HUES64 (cell line): ENCODE measurements around the gene AVPR2.

Experiments
- H3K27ac ChIP-seq: 2 replicates; pipeline ENCODE4 v1.7.0; 2013; ENCODE audit warnings: low read depth, low read length, inconsistent platforms
- H3K27me3 ChIP-seq: 2 replicates; pipeline ENCODE4 v1.6.1; 2013; ENCODE audit warnings: mild to moderate bottlenecking, low read length; ENCODE audit not compliant: insufficient read depth
- H3K36me3 ChIP-seq: 2 replicates; pipeline ENCODE4 v1.6.1; 2013; ENCODE audit warnings: mild to moderate bottlenecking, low read length; ENCODE audit not compliant: insufficient read depth
- H3K4me1 ChIP-seq: 2 replicates; pipeline ENCODE4 v1.6.1; 2013; ENCODE audit warnings: mild to moderate bottlenecking, low read length, moderate library complexity; ENCODE audit not compliant: insufficient read depth
- H3K4me3 ChIP-seq: 2 replicates; pipeline ENCODE4 v1.5.1; 2013; ENCODE audit warnings: mild to moderate bottlenecking, low read length, moderate library complexity
- H3K9ac ChIP-seq: 2 replicates; pipeline ENCODE4 v1.6.1; 2013; ENCODE audit warnings: mild to moderate bottlenecking, low read depth, low read length
- H3K9me3 ChIP-seq: 2 replicates; pipeline ENCODE4 v1.6.1; 2013; ENCODE audit warnings: low read depth, low read length; ENCODE audit not compliant: insufficient read depth
- whole genome bisulfite sequencing: fragments of 150-250, 120-280 bp; methylation state at CpG from one replicate; pipeline ENCODE4 v1.1.7; 2013; ENCODE audit warnings: missing lambda C conversion rate; 5-methylcytosine and 5-hydroxymethylcytosine counted together

Gene AVPR2

DNA sequence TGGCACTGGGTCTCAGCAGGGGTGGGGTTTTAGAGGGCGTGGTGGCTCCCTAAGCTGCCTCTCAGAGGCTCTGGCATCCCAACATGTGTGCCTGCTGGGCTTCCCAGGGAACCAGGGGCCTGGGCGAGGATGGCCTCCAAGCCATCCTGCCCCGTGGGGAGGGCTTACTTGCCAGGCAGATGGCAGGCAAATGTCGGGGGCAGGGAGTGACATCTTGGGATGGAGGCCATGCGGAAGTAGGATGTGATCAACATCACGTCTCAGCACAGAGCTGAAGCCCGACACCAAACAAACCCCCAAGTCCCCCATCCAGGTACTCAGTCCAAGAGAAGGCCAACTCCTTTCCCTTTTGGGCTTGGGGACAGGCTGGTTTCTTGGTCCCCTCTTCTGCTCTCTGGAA, 23.2 kb upstream of the AVPR2 start:
- Histone ChIP-seq H3K27me3 (peaks cover 14% of the 10 kb centered on the region), H3K36me3 (no peaks in the 10 kb centered on the region), H3K4me3 (no peak overlapping the region), H3K9me3 (no peaks in the 10 kb centered on the region), H3K4me1 (peaks cover 40% of the 10 kb centered on the region), H3K27ac (no peak overlapping the region), H3K9ac (no peak overlapping the region)
- 87% methylated on average over 7 of the region's 7 CpGs for WGBS

DNA sequence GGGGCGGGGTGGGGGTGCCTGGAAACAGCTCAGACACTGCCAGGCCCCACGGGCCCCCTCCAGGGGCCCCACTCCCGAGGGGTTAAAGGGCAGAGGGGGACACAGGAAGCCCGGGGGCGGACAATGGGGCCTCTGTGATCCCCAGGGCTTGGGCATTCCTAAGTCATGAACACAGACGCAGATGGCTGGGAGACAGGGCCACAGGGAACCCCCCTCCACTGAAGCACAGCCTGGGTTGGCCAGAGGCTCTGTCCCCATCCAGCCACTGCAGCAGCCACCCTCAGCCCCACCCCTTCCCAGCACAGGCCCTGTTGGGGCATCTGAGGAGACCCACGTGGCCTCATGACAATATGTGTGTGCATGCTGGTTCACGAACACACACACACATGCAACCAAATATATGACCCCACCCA, 22.4 kb upstream of the AVPR2 start:
- Histone ChIP-seq H3K27ac (no peak overlapping the region), H3K27me3 (peaks cover 22% of the 10 kb centered on the region), H3K36me3 (no peaks in the 10 kb centered on the region), H3K9ac (no peak overlapping the region), H3K4me1 (peaks cover 43% of the 10 kb centered on the region), H3K4me3 (no peak overlapping the region), H3K9me3 (no peaks in the 10 kb centered on the region)
- WGBS, result 55% methylated on average over 8 of the region's 8 CpGs

DNA sequence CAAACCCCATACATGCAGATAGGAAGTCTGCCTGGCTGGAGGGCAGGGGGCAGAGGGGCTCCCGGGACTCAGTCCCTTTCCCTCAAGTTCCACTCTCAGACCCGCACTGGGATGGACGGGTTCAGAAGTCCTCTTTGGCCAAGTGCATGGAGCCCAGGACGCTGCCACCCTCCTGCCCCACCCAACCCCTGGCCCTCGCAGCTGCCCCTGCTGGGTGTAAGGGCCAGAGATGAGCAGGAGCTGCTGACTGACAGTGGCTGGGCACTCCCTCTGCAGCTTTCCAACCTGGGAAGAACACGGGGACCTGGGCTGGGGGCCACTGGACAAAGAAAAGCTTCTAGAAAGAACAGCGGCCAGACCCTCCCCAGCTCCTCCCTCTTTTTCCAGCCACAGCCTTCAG, 21.9 kb upstream of the AVPR2 start:
- Histone ChIP-seq H3K4me3 (no peak overlapping the region), H3K9me3 (no peaks in the 10 kb centered on the region), H3K27ac (no peak overlapping the region), H3K9ac (no peak overlapping the region), H3K4me1 (peaks cover 46% of the 10 kb centered on the region), H3K36me3 (no peaks in the 10 kb centered on the region), H3K27me3 (peaks cover 27% of the 10 kb centered on the region)
- 45% methylated on average over 4 of the region's 7 CpGs for WGBS

DNA sequence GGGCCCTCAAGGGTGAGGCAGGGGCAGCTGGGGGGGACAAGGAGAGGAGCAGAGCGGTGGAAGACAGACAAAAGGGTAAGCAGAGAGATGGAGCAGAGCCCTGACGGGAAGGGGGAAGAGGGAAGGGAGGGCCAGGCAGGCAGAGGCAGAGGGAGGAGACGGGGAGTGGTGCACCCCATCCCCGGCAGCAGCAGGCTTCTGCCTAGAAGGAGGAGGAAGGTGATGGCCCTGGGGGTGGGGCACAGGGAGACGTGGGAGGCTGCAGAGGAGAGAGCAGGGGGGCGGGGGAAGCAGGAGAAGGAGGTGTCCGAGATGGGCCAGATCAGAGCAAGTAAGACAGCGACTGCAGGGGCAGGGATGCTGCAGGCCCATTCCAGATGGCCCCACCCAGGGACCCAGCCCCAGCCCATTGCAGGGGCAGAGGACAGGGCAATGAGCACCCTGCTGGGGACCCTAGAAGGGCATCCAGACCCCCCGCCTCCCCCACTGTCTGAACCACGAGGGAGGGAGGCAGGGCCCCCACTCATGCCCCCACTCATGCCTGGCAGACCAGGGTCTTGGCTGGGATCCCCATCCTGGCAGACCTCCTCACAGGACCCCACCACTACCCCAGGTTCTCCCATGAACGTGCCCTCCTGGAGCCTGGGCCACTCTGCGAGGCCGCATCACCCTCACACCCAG, 21.2 kb upstream of the AVPR2 start:
- H3K27ac ChIP-seq, result no peak overlapping the region
- no peaks in the 10 kb centered on the region for H3K9me3 ChIP-seq
- no peak overlapping the region for H3K4me3 ChIP-seq
- 48% methylated on average over 13 of the region's 13 CpGs for WGBS
- no peak overlapping the region for H3K9ac ChIP-seq
- peaks cover 33% of the 10 kb centered on the region for H3K27me3 ChIP-seq
- H3K4me1 ChIP-seq, result peaks cover 39% of the 10 kb centered on the region
- H3K36me3 ChIP-seq, result no peaks in the 10 kb centered on the region

DNA sequence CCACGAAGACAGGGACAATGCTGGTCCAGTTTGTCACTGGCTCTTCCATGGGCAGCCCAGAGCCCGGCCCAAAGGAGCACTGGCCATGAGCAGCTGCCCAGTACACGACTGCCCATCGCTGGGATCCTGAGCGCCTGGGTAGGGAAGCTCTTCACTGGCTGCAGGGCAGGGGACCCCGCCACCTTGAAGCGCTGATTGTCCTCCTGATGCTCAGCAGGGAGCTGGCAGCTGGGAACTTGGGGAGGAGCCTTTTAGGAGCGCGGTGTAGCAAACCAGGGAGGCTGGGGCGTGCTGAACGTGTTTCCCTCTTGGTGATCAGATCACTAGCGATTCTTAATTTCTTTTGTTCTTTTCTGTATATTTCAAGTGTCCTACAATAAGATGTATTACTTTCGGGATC, 20.3 kb upstream of the AVPR2 start:
- H3K9me3 ChIP-seq, result no peaks in the 10 kb centered on the region
- peaks cover 35% of the 10 kb centered on the region for H3K4me1 ChIP-seq
- no peak overlapping the region for H3K4me3 ChIP-seq
- no peak overlapping the region for H3K27ac ChIP-seq
- H3K36me3 ChIP-seq, result no peaks in the 10 kb centered on the region
- WGBS, result 66% methylated on average over 10 of the region's 13 CpGs
- peaks cover 35% of the 10 kb centered on the region for H3K27me3 ChIP-seq
- H3K9ac ChIP-seq, result no peak overlapping the region

DNA sequence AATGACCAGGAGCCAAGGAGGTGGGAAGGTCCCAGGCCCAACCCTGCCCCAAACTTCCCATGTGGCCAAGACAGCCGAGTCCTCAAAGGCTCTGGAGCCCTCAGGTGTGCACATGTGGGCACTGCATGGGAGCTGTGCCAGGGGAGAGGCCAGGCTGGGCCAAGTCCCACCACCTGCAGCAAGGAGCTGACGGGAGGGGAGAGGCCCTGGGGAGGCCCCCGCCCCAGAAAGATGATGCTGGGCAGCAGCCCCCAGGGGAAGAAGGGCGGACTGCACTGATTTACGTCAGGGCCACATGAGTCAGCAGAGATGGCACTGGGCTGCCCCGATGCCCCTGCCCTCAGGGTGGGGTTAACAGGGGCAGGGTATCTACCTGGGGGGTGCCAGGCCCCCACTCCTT, 19.9 kb upstream of the AVPR2 start:
- Histone ChIP-seq H3K9ac (no peak overlapping the region), H3K36me3 (no peaks in the 10 kb centered on the region), H3K27me3 (peaks cover 35% of the 10 kb centered on the region), H3K4me1 (peaks cover 35% of the 10 kb centered on the region), H3K9me3 (no peaks in the 10 kb centered on the region), H3K4me3 (peak overlapping the region; percentile 49), H3K27ac (no peak overlapping the region)
- 40% methylated on average over 6 of the region's 6 CpGs for WGBS

DNA sequence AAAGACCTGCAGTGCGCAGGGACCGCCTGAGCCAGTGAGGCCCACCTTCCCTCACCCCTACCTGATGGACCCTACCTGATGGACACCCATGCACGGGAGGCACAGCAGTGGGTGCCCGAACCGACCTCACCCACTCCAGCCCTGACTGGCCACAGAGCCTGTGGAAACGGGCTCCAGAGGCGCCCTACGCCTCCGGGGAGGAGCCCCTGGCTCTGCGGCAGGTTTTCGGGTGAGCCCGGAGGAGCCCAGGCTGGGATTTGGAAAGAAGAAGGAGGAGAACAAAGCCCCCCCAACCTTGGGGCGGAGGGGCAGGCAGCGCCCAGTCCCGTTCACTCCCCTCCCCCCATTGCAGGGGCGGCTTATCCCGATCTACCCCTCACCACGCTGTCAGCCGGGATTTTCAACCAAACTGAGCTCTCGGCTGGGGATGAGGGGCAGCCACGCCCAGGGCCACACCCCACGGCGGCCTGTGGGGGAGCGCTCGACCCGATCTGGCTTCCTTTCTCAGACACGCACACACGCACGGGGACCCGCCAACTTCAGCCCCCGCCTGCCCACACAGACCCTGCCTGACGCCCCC, 19.2 kb upstream of the AVPR2 start:
- Histone ChIP-seq H3K4me1 (peaks cover 32% of the 10 kb centered on the region), H3K4me3 (peak overlapping the region; percentile 49), H3K36me3 (no peaks in the 10 kb centered on the region), H3K27ac (no peak overlapping the region), H3K9ac (no peak overlapping the region), H3K27me3 (peaks cover 35% of the 10 kb centered on the region), H3K9me3 (no peaks in the 10 kb centered on the region)
- 5% methylated on average over 26 of the region's 32 CpGs for WGBS

DNA sequence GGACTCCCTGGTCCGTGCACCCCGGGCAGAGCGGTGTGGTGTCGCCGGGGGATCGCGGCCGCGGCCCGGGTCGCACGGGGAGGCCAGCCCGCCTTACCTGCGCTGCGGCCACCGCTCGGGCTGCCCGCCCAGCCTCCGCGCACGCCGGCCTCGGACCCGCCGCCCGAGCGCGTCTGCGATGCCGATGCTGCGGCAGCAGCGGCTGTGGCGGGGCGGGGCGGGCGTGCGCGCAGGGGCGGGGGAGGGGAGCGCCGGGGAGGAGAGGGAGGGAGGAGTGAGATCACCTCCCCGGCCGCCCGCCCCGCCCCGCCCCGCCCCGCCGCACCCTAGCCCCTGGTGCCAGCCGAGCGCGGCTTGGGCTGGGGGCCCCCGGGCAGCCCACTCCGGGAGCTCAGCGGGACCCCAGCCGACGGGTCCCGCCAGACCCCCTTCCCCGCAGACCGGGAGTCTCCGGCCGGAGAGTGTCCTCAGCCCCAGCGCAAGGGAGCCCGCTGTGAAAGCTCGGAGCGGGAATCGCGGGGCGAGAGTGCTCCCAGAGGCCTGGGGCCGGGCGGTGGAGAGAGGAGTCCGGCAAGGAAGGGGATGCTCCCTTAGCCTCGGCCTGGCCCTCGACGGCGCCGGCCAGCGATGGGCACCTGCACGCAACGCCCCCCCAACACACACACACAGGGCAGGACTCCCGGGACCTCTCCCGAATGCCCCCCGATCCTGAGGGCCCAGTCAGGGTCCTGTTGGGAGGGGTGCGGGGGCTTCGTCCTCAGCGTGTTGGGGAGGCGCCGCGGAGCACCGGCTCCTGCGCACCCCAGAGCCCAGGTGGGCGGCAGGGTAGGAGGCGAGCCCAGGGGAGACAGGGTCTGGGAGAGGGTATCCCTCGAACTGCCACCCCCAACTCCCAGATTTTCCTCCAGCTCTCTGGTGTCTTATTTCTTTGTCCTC, 18.2 kb upstream of the AVPR2 start, which contains the start of gene L1CAM:
Gene L1CAM, minus strand, starts transcription at position 206 of the 936 bp plus-strand sequence. CDS start 10,337 bp downstream, outside the sequence.
- peaks cover 30% of the 10 kb centered on the region for H3K4me1 ChIP-seq
- under 1% methylated on average over 63 of the region's 94 CpGs for WGBS
- H3K4me3 ChIP-seq, result peak within 1 kb of the TSS; percentile 49
- peak within 1 kb of the TSS; percentile 54 for H3K9ac ChIP-seq
- no peak within 1 kb of the TSS for H3K27ac ChIP-seq
- peaks cover 35% of the 10 kb centered on the region for H3K27me3 ChIP-seq
- H3K36me3 ChIP-seq, result no peaks in the 10 kb centered on the region
- H3K9me3 ChIP-seq, result no peaks in the 10 kb centered on the region

DNA sequence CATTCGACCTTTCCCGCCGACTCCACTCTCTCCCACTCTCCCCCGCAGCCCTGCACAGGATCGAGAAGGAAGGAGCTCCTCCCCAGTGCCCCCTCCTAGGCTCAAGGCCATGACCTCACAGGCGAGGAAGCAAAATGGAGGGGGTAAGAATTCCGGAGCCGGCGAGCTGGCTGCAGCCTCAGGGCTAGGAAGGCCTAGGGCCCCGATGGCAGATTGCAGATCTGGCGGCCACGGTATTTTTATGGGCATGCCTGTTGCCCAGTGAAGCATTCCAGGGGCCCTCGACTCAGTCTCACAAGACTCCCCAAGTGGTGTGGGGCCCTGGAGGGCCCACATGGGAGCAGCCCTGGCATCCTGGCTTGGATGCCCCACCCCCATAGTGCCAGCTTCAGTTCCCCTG, 17.6 kb upstream of the AVPR2 start:
- WGBS, result 18% methylated on average over 12 of the region's 13 CpGs
- Histone ChIP-seq H3K4me3 (peak overlapping the region; percentile 47), H3K4me1 (peaks cover 24% of the 10 kb centered on the region), H3K9ac (0 out of 2 replicates have a peak overlapping the region, but pooled peaks have one; percentile 54), H3K27ac (no peak overlapping the region), H3K27me3 (peaks cover 35% of the 10 kb centered on the region), H3K9me3 (no peaks in the 10 kb centered on the region), H3K36me3 (no peaks in the 10 kb centered on the region)

DNA sequence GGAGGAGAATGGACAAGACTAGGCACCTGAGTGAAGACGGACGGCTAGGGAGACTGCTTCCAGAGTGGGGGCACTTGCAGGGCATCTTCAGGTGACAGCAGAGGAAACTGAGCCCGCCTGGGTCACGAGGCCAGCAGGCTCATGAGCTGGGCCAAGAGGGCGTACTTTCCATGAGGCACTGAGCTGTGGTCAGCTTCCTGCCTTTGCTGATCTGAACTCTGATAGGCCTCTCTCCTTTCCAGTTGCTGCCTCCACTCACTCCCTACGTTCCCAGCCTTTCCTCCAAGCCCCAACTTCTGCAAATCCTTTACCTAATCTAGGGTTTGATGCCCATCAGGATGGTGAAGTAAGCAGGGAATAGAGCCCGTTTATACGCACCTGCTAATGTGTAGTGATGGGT, 17.1 kb upstream of the AVPR2 start:
- Histone ChIP-seq H3K36me3 (no peaks in the 10 kb centered on the region), H3K4me1 (peaks cover 21% of the 10 kb centered on the region), H3K9ac (no peak overlapping the region), H3K4me3 (no peak overlapping the region), H3K27me3 (peaks cover 35% of the 10 kb centered on the region), H3K9me3 (no peaks in the 10 kb centered on the region), H3K27ac (no peak overlapping the region)
- 85% methylated on average over 6 of the region's 8 CpGs for WGBS

DNA sequence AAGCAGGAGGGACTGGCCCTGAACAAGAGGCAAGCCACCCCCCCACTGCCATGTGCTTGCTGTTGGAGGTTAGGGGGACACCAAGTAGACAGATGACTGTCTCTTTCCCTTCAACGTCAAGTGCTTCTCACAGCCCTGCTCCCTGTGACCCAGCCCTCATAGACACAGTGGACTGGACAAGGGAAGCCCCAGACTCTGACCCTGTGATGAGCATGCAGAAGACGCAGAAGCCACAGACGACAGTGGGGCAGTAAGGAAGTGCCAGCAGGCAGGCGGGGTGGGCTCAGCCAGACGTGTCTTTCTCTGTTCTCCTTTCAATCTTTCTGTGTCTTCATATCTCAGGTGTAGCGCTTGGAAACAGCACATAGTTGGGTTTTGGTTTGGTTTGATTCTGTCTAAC, 16.1 kb upstream of the AVPR2 start:
- Histone ChIP-seq H3K9me3 (no peaks in the 10 kb centered on the region), H3K27me3 (peaks cover 35% of the 10 kb centered on the region), H3K36me3 (no peaks in the 10 kb centered on the region), H3K27ac (no peak overlapping the region), H3K9ac (no peak overlapping the region), H3K4me1 (peaks cover 17% of the 10 kb centered on the region), H3K4me3 (no peak overlapping the region)
- 88% methylated on average over 6 of the region's 6 CpGs for WGBS
